Effector memory CD8-positive, alpha-beta T cell (primary cell): ENCODE data around the gene FAM89B.

ENCODE experiments used
- ATAC-seq: fragments of 150-1000 bp; cut with Tn5 transposase; replicated peaks from 2 replicates; pipeline ENCODE4 v1.10.0; 2021; ENCODE audit warnings: mild to moderate bottlenecking, moderate library complexity
- DNase-seq, 3 experiments: peaks; one replicate each; pipeline ENCODE4 v3.0.0; 2021
- H3K27ac Mint-ChIP-seq, 2 donors: one replicate each; pipeline ENCODE4 v1.8.0; 2022; ENCODE audit warnings: mild to moderate bottlenecking in 2 of 2, mixed read lengths in 2 of 2, moderate library complexity in 2 of 2
- H3K27me3 Mint-ChIP-seq, 2 donors: one replicate each; pipeline ENCODE4 v1.8.0; 2022; ENCODE audit warnings: mixed read lengths in 2 of 2
- H3K36me3 Mint-ChIP-seq: one replicate; pipeline ENCODE4 v1.8.0; 2022; ENCODE audit warnings: mild to moderate bottlenecking, moderate library complexity, mixed read lengths; ENCODE audit not compliant: insufficient read depth
- H3K4me1 Mint-ChIP-seq, 2 donors: one replicate each; pipeline ENCODE4 v1.8.0; 2022; ENCODE audit warnings: low read depth in 2 of 2, mixed read lengths in 2 of 2
- H3K4me3 Mint-ChIP-seq, 2 donors: one replicate each; pipeline ENCODE4 v1.8.0; 2022; ENCODE audit warnings: mild to moderate bottlenecking in 2 of 2, mixed read lengths in 2 of 2, moderate library complexity in 2 of 2
- H3K9me3 Mint-ChIP-seq, 2 donors: one replicate each; pipeline ENCODE4 v1.8.0; 2022; ENCODE audit warnings: mixed read lengths in 2 of 2

The FAM89B gene

GRCh38 chr11:65588199-65589054, 16.1 kb downstream of the FAM89B start:
- peak; percentile 70 to 75 (median 74) for DNase-seq

DNA sequence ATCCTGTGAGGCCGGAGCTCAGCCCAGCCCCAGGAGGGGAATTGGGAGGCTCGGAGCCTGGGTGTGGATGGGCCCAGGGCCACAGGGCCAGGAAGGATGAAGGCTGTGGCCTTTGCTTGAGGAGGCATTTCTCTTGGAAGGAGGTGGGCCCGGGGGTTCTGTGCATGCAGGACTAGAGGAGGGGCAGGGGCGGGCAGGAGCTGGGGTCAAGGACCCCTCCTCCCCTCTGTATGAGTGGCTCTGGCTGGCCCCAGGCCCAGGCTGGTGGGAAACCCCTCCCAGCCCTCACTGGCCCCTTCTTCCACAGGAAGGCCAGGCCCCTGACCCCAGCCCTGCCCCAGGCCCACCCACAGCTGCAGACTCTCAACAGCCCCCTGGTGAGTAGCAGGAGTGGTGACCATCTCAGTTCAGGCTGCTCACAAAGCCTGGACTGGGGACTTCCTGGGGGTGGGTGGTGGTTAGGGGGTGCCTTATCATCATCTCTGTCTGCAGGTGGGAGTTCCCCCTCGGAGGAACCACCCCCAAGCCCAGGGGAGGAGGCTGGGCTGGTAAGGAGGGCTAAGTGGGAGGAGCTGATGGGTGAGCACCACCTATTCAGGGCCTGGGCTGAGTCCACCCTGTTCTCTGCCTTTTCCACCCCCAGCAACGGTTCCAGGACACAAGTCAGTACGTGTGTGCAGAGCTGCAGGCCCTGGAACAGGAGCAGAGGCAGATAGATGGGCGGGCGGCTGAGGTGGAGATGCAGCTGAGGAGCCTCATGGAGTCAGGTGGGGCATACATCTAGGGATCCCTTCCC, 17.3 kb downstream of the FAM89B start:
- DNase-seq (no peak), ATAC-seq (peak; percentile 28)
- Mint-ChIP-seq H3K36me3 (peaks cover 33% of the 10 kb centered on the region), H3K27me3 (no peaks in the 10 kb centered on the region), H3K4me3 (no peak overlapping the region), H3K4me1 (peaks cover 16 to 25% of the 10 kb centered on the region in 2 donors), H3K9me3 (no peaks in the 10 kb centered on the region), H3K27ac (peak overlapping the region in 1 of 2 donors; percentile 94)

More at GRCh38 chr11:65588199-65589054, 16.1 kb downstream of the FAM89B start:
- Mint-ChIP-seq H3K27me3 (no peaks in the 10 kb centered on the region), H3K9me3 (no peaks in the 10 kb centered on the region), H3K36me3 (peaks cover 40% of the 10 kb centered on the region), H3K27ac (peak overlapping the region; percentile 88 to 94), H3K4me1 (peaks cover 16 to 25% of the 10 kb centered on the region in 2 donors), H3K4me3 (peak overlapping the region; percentile 64 to 66)
- peak; percentile 88 for ATAC-seq

- H3K36me3 Mint-ChIP-seq, result peaks cover 33% of the 10 kb centered on the region
- peaks cover 21 to 30% of the 10 kb centered on the region in 2 donors for H3K4me1 Mint-ChIP-seq
- no peak for DNase-seq
- no peak for ATAC-seq
- no peak overlapping the region for H3K4me3 Mint-ChIP-seq
- no peaks in the 10 kb centered on the region for H3K9me3 Mint-ChIP-seq
- H3K27ac Mint-ChIP-seq, result peak overlapping the region in 1 of 2 donors; percentile 73
- no peaks in the 10 kb centered on the region for H3K27me3 Mint-ChIP-seq
Observed at GRCh38 chr11:65590240-65590738, 18.0 kb downstream of the FAM89B start.

GRCh38 chr11:65591939-65592857, 19.9 kb downstream of the FAM89B start:
- H3K4me3 Mint-ChIP-seq, result no peak overlapping the region
- H3K27ac Mint-ChIP-seq, result no peak overlapping the region
- DNase-seq (no peak), ATAC-seq (no peak)
- peaks cover 26 to 29% of the 10 kb centered on the region in 2 donors for H3K4me1 Mint-ChIP-seq
- no peaks in the 10 kb centered on the region for H3K27me3 Mint-ChIP-seq
- peaks cover 29% of the 10 kb centered on the region for H3K36me3 Mint-ChIP-seq
- no peaks in the 10 kb centered on the region for H3K9me3 Mint-ChIP-seq

DNA sequence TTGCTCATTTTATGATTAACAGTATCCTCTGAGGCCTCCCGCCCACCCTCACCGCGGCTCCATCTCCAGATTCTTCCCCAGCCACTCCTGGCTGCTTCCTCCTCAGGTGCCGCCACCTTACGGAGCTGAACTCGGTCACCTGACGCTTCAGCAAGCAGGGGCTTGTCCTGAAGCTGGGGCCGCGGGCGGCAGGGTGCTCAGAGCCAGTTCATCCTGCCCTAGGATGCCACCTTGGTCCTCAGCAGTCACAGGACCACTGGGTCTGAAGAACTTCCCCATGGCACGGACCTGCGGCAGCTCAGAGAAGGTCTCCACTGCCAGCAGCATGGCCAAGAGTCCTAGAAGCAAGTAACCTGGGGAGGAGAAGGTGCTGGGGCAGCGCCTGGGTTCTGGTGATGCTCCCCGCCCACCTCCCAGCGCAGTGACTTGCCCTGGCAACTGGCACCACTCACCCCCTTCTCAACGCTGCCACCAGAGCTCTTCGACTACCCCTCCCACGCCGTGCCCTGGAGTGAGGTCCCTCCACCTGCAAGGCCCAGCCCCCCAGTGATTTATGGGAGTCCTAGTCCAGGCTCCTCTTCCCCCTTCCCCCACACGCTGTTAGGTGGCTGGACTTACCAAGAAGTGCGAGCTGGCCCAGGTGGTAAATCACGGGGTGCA, 20.6 kb downstream of the FAM89B start:
- ATAC-seq, result no peak
- peaks cover 21% of the 10 kb centered on the region in 2 donors for H3K4me1 Mint-ChIP-seq
- no peaks in the 10 kb centered on the region for H3K27me3 Mint-ChIP-seq
- peak overlapping the region in 1 of 2 donors; percentile 14 for H3K4me3 Mint-ChIP-seq
- DNase-seq, result no peak
- H3K36me3 Mint-ChIP-seq, result peaks cover 34% of the 10 kb centered on the region
- peak overlapping the region; percentile 44 to 73 for H3K27ac Mint-ChIP-seq
- no peaks in the 10 kb centered on the region for H3K9me3 Mint-ChIP-seq

DNA sequence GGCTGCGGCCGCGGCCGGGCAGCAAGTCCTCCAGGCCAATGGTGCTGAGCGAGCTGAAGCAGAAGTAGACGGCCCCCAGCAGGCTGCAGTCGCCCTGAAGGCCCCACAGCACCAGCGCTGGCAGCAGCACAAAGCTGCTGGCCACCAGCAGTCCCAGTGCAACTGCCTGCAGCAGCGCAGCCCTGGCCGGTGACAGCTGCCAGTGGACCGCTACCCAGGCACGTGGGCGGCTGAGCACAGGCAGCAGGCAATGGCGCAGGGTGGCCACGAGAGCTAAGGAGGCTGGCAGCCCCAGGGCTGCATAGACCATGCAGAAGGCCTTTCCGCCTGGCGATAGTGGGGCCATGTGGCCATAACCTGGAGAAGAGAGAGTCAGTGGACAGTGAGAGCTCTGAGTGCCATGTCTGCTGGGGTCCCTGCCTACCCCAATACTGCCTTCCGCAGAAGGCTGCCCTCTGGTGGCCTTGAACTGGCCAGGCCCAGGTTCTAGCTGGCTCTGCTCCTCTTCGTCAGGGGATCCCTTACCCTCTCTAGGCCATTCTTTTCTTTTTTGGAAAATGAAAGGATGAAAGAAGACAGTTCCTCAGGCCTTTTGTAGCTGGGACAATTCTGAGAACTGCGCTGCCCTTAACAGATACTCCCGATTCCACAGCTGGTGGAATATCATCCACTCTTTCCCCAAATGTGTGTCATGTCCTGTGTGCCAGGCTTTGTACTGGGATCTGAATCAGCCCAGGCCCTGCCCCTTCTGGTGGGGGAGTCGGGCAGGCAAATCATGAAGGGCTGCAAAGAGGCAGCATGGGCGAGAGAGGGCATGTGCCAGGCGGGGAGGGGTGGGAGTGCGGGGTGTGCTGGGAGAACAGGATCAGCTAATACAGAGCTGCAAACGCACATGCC, 21.4 kb downstream of the FAM89B start:
- DNase-seq (peak in 1 of 3 experiments; percentile 40), ATAC-seq (peak; percentile 61)
- Mint-ChIP-seq H3K27ac (peak overlapping the region; percentile 44 to 73), H3K27me3 (no peaks in the 10 kb centered on the region), H3K9me3 (no peaks in the 10 kb centered on the region), H3K4me1 (peaks cover 13% of the 10 kb centered on the region in 2 donors), H3K4me3 (peak overlapping the region in 1 of 2 donors; percentile 14), H3K36me3 (peaks cover 32% of the 10 kb centered on the region)

DNA sequence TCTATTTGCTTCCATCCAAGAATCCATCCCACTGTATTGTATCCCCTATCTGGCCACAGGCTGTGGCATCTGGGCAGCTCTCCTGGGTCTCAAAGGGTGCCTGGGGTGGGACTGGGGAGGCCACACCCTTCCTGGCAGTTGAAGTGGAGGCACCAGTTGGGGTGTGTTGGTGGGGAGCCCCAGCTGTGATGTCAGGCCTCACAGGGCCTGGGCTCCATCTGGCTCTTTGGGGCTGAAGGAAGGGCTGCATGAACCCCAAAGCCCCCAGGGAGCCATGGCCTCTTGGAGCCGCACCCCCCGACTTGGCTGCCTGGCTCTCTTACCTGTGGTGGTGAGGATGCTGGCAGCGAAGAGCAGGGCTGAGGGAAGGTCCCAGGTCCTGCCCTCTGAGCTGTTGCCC, 22.8 kb downstream of the FAM89B start:
- H3K27ac Mint-ChIP-seq, result peak overlapping the region in 1 of 2 donors; percentile 73
- H3K27me3 Mint-ChIP-seq, result no peaks in the 10 kb centered on the region
- no peak for DNase-seq
- H3K4me3 Mint-ChIP-seq, result no peak overlapping the region
- no peaks in the 10 kb centered on the region for H3K9me3 Mint-ChIP-seq
- H3K36me3 Mint-ChIP-seq, result peaks cover 30% of the 10 kb centered on the region
- ATAC-seq, result no peak
- H3K4me1 Mint-ChIP-seq, result peaks cover 10% of the 10 kb centered on the region in 2 donors

GRCh38 chr11:65595543-65596281, 23.4 kb downstream of the FAM89B start, which contains the start of gene KCNK7:
KCNK7 (minus strand) TSS chr11:65595800; CDS start chr11:65595772, 28 bp downstream.
- peaks cover 10% of the 10 kb centered on the region in 2 donors for H3K4me1 Mint-ChIP-seq
- DNase-seq (no peak), ATAC-seq (peak; percentile 12)
- H3K4me3 Mint-ChIP-seq, result peak within 1 kb of the TSS in 1 of 2 donors; percentile 52
- H3K36me3 Mint-ChIP-seq, result peaks cover 25% of the 10 kb centered on the region
- peak within 1 kb of the TSS in 1 of 2 donors; percentile 81 for H3K27ac Mint-ChIP-seq
- no peaks in the 10 kb centered on the region for H3K27me3 Mint-ChIP-seq
- H3K9me3 Mint-ChIP-seq, result no peaks in the 10 kb centered on the region

GRCh38 chr11:65596520-65596919, 24.2 kb downstream of the FAM89B start:
- Mint-ChIP-seq H3K4me3 (no peak overlapping the region), H3K27me3 (no peaks in the 10 kb centered on the region), H3K27ac (peak overlapping the region in 1 of 2 donors; percentile 81), H3K9me3 (no peaks in the 10 kb centered on the region), H3K36me3 (peaks cover 21% of the 10 kb centered on the region), H3K4me1 (peaks cover 10% of the 10 kb centered on the region in 2 donors)
- no peak for DNase-seq
- ATAC-seq, result no peak

GRCh38 chr11:65598258-65598699, 25.9 kb downstream of the FAM89B start:
- peaks cover 10 to 11% of the 10 kb centered on the region in 2 donors for H3K4me1 Mint-ChIP-seq

More at GRCh38 chr11:65598258-65598699, 25.9 kb downstream of the FAM89B start:
- Mint-ChIP-seq H3K36me3 (peaks cover 31% of the 10 kb centered on the region), H3K27ac (no peak overlapping the region), H3K27me3 (no peaks in the 10 kb centered on the region), H3K9me3 (no peaks in the 10 kb centered on the region), H3K4me3 (no peak overlapping the region)
- ATAC-seq, result no peak
- no peak for DNase-seq
